Omental fat pad (tissue), 4 donors: Measurements from ENCODE around the gene NWD2. TPM values are rescaled to one million over a fixed set of nuclear protein-coding genes. Genes with fewer than 3 reads are reported as not detected.

Experiments used
- ATAC-seq: fragments of 150-250 bp; one replicate; pipeline ENCODE4 v1.9.1; 2016; ENCODE audit warnings: mild to moderate bottlenecking, moderate library complexity; ENCODE audit not compliant: low FRiP score
- DNase-seq: peaks from one replicate; pipeline ENCODE4 v3.0.0-alpha.2; 2019; ENCODE audit warnings: low spot score
- total RNA-seq, 4 donors: library from RNA; depleted of rRNA; stranded (reverse); fragments of >200 nt; gene quantifications; one replicate each; pipeline ENCODE4 v1.1.0, GENCODE V29; 2016
- TF ChIP-seq, protein P1 (sequence below), 3 donors: fragments of 450-650 bp; IDR thresholded peaks; one replicate each; pipeline ENCODE4 v1.5.1; 2016 to 2017; ENCODE audit warnings: antibody characterized with exemption in 3 of 3, mild to moderate bottlenecking in 3 of 3, moderate library complexity in 2 of 3

NWD2 gene
- total RNA-seq, 4 donors from 2014 or later, result 2.0 to 21.2 (median 11.4) TPM

DNA sequence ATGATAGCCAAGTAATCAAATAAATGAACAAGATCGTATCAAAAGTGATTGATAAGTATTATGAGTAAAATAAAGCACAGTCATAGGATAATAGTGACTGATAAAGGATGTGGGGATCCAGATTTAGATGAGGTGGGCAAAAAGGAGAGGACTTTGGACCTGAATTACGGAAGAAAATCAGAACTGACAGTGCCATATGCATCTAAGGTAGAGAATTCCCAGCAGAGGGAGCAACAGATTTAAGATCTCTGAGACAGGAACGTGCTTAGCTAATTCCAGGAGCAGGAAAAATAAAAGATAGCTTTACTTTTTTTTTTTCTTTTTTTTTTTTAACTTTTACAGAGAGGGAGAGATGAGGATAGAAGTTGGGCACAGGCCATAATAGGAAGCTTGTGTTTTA, 189.9 kb downstream of the NWD2 start:
- DNase-seq, result no peak
- TF ChIP-seq, protein P1, sequence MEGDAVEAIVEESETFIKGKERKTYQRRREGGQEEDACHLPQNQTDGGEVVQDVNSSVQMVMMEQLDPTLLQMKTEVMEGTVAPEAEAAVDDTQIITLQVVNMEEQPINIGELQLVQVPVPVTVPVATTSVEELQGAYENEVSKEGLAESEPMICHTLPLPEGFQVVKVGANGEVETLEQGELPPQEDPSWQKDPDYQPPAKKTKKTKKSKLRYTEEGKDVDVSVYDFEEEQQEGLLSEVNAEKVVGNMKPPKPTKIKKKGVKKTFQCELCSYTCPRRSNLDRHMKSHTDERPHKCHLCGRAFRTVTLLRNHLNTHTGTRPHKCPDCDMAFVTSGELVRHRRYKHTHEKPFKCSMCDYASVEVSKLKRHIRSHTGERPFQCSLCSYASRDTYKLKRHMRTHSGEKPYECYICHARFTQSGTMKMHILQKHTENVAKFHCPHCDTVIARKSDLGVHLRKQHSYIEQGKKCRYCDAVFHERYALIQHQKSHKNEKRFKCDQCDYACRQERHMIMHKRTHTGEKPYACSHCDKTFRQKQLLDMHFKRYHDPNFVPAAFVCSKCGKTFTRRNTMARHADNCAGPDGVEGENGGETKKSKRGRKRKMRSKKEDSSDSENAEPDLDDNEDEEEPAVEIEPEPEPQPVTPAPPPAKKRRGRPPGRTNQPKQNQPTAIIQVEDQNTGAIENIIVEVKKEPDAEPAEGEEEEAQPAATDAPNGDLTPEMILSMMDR (IDR thresholded peaks at IDR 0.05), result no peak
- ATAC-seq, result no peak

DNA sequence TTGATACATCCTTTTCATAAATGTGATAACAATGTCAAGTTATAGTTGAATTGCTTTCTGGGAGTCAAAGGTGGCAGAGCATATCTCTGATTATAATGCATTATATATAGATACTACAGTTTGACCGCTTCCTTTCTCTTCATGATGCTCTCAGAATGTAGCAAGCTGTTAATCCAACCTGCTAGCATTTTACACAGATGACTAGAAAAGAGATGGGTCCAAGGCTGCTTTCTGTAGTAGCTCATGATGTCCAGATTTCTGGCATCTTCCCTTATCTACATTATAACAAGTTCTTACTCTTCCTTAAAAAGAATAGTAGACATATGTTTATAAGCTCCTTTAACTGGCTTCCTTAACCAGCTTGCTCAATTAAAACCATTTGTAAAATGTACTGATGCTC, 192.0 kb downstream of the NWD2 start:
- ATAC-seq, result no peak
- DNase-seq, result no peak
- TF ChIP-seq, protein P1 (IDR thresholded peaks at IDR 0.05), result no peak

DNA sequence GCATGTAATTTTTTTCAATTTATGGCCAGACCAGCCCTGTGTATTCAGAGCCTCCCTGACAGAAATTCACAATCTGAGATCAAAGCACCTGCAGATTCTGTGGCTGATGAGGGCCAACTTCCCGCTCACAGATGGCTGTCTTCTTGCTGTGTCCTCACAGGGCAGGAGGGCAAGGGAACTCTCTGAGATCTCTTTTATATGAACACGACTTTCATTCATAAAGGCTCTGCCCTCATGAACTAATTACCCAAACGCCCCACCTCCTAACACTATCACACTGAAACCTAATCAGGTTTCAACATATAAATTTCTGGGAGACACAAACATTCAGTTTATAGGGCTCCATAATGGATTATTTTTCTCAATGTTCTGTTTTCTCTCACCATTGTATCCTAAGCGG, 192.6 kb downstream of the NWD2 start:
- TF ChIP-seq, protein P1 (IDR thresholded peaks at IDR 0.05), result no peak
- ATAC-seq, result no peak

DNA sequence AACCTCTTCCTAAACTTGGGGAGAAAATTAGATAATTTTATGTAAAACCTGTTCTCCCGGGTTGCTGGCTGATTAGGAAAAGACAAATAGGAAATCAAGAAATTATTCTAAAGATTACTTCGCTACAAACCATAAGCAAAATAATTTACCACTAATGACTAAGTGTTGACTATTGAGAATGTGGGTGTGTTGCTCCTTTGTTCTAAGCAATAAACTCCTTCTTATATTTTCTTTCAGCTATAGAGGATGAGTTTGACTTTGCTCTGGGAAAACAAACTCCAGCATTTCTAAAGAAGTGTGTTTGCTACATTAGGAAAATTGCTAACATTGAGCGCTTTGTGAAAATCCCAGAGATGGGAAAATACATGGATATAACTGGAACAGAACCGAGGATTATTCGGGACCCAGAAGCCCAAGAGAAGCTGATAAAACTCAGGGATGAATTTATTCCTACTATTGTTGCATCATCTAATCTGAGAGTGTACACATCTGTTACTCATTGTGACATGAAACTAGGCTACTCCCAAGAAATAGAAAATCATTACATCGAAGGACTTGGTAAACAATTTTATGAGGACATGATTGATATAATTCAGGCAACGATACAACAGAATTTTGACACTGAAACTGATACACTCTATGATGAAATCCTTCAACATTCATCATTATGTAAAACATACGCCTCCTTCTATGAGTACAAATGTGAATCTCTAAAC, 194.2 kb downstream of the NWD2 start:
- DNase-seq, result no peak
- TF ChIP-seq, protein P1 (IDR thresholded peaks at IDR 0.05), result no peak
- ATAC-seq, result no peak

More for the DNA sequence above, 192.6 kb downstream of the NWD2 start:
- no peak for DNase-seq

DNA sequence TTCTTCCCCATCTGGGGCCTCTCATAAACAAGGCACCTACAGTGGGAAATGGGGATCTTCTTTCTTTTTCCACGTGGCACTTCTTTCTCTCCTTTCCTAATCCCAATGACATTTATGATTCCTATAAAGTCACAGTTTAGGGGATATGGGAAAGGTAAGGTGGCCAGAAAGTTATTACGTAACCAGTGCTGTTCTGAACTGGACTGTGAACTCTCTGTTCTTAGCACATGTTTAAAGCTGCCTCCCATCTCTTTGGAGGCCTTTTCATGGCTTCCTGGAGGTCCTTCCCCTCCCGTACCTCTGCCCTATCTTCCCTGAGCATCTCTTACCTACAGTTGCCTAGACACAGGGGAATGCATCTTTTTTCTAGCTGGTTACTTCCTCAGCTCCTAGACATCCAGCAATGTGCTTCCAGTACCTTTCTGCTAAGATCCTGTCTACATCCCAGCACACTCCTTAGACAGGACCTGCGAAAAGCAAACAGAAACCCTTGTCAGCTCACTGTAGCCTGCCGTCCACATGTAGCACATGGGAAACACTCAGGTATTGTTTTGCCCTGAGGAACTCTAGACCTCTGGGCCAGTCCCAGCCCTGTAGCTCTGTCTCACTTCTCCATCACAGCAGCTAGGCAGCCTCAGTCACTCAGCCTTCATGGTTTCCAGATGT, 195.4 kb downstream of the NWD2 start:
- TF ChIP-seq, protein P1 (IDR thresholded peaks at IDR 0.05), result no peak
- DNase-seq (no peak), ATAC-seq (no peak)

DNA sequence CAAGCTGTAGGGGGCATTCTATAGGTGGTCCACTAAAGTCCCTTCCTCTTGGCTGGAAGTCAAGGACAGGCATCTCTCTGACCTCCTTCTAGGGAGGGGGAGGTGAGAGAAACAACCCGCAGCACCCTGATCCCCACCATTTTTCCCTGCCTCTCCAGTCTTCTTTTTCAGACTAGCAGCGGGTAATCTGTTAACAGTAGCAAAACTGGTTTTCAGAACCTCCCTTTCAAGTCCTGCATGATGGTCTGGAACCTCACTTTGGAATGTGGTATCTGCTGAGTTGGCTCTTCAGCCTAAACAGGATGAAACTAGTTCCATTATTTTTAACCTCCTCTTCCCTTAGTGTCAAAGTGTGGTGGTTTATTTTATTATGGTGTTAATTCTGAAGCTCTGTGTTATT, 196.0 kb downstream of the NWD2 start:
- no peak for ATAC-seq
- TF ChIP-seq, protein P1 (IDR thresholded peaks at IDR 0.05), result no peak

More for the DNA sequence above, 196.0 kb downstream of the NWD2 start:
- DNase-seq, result no peak
